HG03354 (cell line): ENCODE measurements around the gene SNX33.

Experiments
- ATAC-seq: cut with Tn5 transposase; IDR thresholded peaks from one replicate; pipeline ENCODE4 v1.9.1; 2021; ENCODE audit warnings: mild to moderate bottlenecking; ENCODE audit not compliant: unreplicated experiment, poor library complexity, severe bottlenecking

Gene SNX33

DNA sequence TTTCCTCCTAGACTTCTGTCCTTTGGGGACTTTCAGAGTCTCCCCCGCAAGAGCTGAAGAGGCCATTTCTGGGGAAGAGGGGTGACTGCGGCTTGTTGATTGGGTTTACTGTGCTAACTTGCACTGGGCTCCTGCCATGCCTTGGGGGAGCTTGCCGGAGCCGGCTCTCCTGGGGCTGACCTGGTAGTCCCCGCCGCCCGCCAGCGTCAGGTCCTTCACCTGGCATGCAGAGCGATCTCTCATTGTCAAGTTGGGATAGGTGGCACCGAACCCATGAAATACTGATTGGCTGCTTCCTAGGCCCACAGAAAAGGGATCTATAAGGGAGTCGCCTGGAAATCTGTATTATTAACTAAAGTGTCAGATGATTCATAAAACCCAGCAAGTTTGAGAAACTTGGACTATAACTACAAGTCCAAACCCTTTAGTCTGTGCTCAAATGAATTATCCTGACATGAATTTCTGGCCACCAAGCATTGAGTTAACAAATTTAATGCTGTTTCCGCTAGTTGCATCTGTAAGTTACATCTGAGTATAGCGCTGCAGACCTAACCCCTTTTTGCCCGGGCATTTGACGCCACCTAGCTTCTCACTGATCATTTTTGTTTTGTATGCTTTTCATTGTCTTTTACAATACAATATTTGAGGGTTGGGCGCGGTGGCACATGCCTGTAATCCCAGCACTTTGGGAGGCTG lies 7.1 kb upstream of the SNX33 start:
- ATAC-seq = peak; percentile 42

GRCh38 chr15:75641179-75641503 lies 6.6 kb upstream of the SNX33 start:
- no peak for ATAC-seq

DNA sequence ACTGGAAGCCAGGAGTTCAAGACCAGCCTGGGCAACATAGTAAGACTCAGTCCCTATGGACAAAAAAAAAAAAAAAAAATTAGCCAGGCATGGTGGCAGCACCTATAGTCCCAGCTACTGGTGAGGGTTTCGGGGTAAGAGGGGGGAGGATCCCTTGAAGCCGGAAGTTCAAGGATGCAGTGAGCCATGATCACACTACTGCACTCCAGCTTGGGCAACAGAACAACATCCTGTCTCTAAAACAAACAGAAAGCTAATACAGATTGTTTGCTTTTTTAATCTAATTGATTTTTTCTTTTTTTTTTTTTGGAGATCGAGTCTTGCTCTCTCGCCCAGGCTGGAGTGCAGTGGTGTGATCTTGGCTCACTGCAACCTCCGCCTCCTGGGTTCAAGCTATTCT lies 6.1 kb upstream of the SNX33 start:
- no peak for ATAC-seq

DNA sequence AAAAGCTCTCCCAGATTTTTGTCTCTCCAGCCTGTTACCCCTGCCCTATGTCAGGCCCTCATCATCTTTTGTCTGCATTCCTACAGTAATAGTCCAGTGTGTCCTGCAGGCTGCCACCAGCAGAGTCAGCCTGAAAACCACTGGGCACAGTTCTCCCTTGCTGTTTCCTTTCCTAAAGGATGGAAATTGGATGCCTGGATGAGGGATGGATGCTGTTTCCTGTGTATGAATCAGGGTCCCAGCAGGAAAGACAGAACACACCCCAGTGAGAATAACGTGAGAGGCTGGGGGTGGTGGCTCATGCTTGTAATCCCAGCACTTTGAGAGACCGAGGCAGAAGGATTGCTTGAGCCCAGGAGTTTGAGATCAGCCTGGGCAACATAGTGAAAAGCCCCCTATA lies 3.3 kb upstream of the SNX33 start:
- ATAC-seq = no peak

DNA sequence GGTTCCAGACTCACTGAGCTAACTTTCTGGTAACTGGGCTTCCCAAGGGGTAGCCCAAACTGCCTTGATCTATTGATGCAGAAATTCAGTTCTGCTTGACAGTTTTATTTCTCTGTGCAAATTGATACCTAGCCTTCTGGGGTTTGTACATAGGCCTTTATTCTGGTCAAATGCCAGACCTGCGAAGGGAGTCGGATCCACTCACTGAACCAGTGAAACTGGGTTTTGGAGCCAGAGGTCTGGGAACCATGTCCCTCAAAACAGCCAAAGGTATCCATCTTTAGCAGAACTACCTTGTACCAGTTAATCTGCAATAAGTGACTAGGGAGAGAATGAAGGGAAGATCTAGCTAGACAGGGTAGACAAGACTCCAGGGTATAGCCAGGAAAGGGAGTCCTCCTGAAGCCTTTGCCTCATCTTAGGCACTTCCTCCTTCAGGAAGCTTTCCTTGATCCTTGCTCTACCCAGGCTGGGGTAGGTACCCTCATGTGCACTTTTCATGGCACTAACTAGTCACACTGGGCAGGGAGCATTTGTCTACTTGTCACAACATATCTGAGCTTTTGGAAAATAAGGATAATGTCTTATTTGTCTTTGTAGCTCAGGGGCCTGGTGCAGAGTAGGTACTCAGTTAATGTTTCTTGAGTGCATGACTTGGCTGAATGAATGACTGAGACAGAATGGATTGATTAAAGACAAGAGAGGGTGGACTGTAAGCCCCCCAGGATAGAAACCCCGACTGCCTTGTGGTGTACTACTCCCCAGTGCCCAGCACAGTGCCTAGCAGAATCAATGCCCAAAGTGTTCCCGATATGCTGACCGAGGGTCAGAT lies 1.4 kb upstream of the SNX33 start:
- ATAC-seq = no peak

DNA sequence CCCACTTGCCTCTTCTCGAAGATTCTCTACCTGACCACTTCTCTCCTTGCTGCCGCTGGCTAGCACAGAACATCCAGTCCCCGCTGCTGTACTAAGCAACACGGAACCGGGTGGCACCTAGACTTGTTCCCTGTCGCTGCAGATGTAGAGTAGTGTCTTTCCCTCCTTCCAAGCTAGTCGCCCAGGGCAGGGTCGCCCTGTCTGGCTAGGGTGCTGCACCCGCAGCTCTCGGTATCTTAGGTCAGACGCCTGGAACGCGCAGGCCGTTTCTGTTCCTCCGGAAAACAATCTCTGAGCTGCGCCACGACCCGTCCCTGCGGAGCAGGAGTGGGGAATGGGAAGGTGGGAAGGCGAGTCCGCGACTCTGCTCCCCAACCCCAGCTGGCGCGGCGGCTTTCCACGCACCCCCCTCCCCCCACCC lies 758 bp upstream of the SNX33 start:
- ATAC-seq = no peak

- ATAC-seq = no peak
These were observed 666 bp downstream of the SNX33 start for GRCh38 chr15:75648156-75649000.

- no peak for ATAC-seq
These were observed 1.5 kb downstream of the SNX33 start for GRCh38 chr15:75649045-75649761.

DNA sequence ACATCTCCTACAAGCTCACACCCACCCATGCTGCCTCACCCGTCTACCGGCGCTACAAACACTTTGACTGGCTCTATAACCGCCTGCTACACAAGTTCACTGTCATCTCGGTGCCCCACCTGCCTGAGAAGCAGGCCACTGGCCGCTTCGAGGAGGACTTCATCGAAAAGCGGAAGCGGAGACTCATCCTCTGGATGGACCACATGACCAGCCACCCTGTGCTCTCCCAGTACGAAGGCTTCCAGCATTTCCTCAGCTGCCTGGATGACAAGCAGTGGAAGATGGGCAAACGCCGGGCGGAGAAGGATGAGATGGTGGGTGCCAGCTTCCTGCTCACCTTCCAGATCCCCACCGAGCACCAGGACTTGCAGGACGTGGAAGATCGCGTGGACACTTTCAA lies 2.1 kb downstream of the SNX33 start:
- ATAC-seq = no peak

DNA sequence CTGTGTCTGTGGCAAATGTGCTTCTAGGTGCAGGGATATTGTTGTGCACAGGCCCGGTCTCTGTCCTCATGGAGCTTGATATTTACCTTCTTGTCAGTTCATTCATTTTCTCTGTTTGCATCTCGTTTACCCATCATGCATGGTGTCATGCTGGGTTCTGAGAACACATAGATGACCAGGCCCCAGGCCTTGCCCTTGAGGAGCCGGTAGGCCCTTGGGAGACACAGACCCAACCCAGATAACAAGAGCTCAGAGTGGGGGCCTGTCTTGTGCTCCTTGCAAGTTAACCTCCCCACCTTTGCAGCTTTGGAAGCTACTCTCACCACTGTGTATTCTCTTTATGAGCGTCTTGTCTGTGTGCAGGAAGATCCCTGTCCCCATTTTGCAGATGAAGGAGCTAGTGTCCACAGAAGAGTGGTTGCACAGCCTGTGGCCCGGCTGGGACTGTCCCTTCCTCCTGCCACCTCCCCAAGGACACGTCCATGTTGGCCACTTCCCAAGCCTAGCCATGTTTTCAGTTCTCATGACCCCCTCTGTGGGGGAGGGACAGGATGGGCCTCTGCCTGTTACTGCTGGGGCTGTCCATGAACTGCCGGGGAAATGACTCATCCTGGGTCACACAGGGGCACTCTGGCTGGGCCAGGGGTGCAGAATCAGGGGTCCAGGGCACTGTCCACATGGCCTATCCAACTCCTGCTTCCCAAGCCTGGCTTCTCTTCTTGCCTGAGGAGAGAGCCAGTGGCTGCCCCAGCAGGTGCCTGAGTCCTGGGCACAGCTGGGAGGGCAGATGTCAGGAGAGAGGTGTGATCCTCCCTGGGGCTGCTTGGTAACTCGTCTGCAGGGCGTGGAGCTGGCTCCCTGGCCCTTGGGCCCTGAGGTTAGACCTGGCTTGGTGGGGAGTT lies 3.4 kb downstream of the SNX33 start:
- no peak for ATAC-seq

- no peak for ATAC-seq
These were observed 4.3 kb downstream of the SNX33 start for GRCh38 chr15:75651810-75652543.

GRCh38 chr15:75653347-75653913 lies 5.7 kb downstream of the SNX33 start:
- ATAC-seq = no peak

GRCh38 chr15:75654201-75654907 lies 6.6 kb downstream of the SNX33 start:
- ATAC-seq = no peak

GRCh38 chr15:75655931-75656330 lies 8.2 kb downstream of the SNX33 start:
- no peak for ATAC-seq

- no peak for ATAC-seq
These were observed 8.6 kb downstream of the SNX33 start for GRCh38 chr15:75656331-75656730.

DNA sequence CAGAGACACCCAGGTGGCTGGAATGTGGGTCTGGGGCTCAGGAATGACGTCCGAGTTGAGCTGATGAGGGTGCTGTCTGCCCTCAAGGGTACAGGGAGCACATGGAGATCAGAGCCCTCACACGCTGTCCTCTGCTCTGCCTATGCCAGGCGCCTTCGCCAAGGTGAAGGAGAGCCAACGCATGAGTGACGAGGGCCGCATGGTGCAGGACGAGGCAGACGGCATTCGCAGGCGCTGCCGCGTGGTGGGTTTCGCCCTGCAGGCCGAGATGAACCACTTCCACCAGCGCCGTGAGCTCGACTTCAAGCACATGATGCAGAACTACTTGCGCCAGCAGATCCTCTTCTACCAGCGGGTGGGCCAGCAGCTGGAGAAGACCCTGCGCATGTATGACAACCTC lies 9.1 kb downstream of the SNX33 start:
- no peak for ATAC-seq

- no peak for ATAC-seq
These were observed 11.5 kb downstream of the SNX33 start for GRCh38 chr15:75659141-75659771.
